22Rv1 (cell line): ENCODE data around the gene OPN3.
"Not testable (repeated sequence)": the region's sequence is repeated elsewhere in the genome, so short reads cannot be mapped to it uniquely, and the experiment has no call there.

Experiments
- H3K27ac ChIP-seq: fragments of 450-650 bp; 2 replicates; pipeline ENCODE4 v1.5.1; 2017
- CTCF ChIP-seq: fragments of 450-650 bp; IDR thresholded peaks from 2 replicates; pipeline ENCODE4 v1.5.1; 2017; ENCODE audit warnings: mild to moderate bottlenecking
- ZFX ChIP-seq: fragments of 450-650 bp; IDR thresholded peaks from 2 replicates; pipeline ENCODE4 v1.6.1; 2017; ENCODE audit warnings: antibody characterized with exemption, borderline replicate concordance

The OPN3 gene

GRCh38 chr1:241640149-241640866 lies at the start of gene OPN3, which contains the start of gene CHML:
Gene OPN3 (minus strand): TSS chr1:241640369. CDS start chr1:241640254, 115 bp downstream.
Gene CHML (minus strand): TSS chr1:241640369. CDS start chr1:241635766, 4,603 bp downstream.
- TF ChIP-seq ZFX (no peak), CTCF (no peak)
- peak within 1 kb of the TSS; percentile 52; the same call in 1 of the 2 replicates for H3K27ac ChIP-seq

- TF ChIP-seq ZFX (no peak), CTCF (no peak)
- no peak overlapping the region for H3K27ac ChIP-seq
These were observed 48.8 kb upstream of the OPN3 start for GRCh38 chr1:241688940-241689368.

GRCh38 chr1:241684108-241684507 lies 43.9 kb upstream of the OPN3 start:
- TF ChIP-seq CTCF (no peak), ZFX (no peak)
- H3K27ac ChIP-seq, result no peak overlapping the region

GRCh38 chr1:241682921-241683320 lies 42.8 kb upstream of the OPN3 start:
- no peak overlapping the region for H3K27ac ChIP-seq
- TF ChIP-seq ZFX, result no peak
- no peak for TF ChIP-seq CTCF

- not testable (repeated sequence) for H3K27ac ChIP-seq
These were observed 41.8 kb upstream of the OPN3 start for GRCh38 chr1:241681861-241682448.

GRCh38 chr1:241679961-241680360 lies 39.8 kb upstream of the OPN3 start:
- H3K27ac ChIP-seq, result no peak overlapping the region
- TF ChIP-seq ZFX (no peak), CTCF (no peak)

- no peak overlapping the region for H3K27ac ChIP-seq
- TF ChIP-seq CTCF, result no peak
- no peak for TF ChIP-seq ZFX
These were observed 39.2 kb upstream of the OPN3 start for GRCh38 chr1:241679404-241679803.
